ENCODE data around the gene ISL2. TPM values are rescaled to one million over a fixed set of nuclear protein-coding genes. Genes with fewer than 3 reads are reported as not detected.

ISL2 gene
- total and polyA plus RNA-seq, 9 of the 15 experiments (the other 6 are each of a cell fraction or from before 2014, with no cell fraction given), result 0.15 to 23.7 (median 4.0) TPM

- H3K9me3 ChIP-seq (replicated peaks; ENCODE audit: control insufficient read depth, insufficient read depth, low read depth, low read length), result no peaks in the 10 kb centered on the region; the same call in 1 of the 2 replicates
- in situ Hi-C loops (cut with MboI) (no loop called here), intact Hi-C loops (cut with micrococcal nuclease) (no loop called here)
- ChIA-PET POLR2A (interaction anchor here (1.7 to 2.6 kb wide), 2 partner anchors 12 kb away, joined by 9 to 10 read pairs; no protein-coding TSS in a partner anchor), CTCF (ENCODE audit: low intra/inter-chr PET ratio) (no interaction called here)
- no peak overlapping the region for H2AFZ ChIP-seq (ENCODE audit: low read depth, low read length)
- H3K4me1 ChIP-seq (replicated peaks in 1 of 2; ENCODE audit: control insufficient read depth in 2 of 2, insufficient read depth in 2 of 2, low read length in 2 of 2), result peaks cover 0 to 42% of the 10 kb centered on the region in 2 experiments; a peak in 3 of 5 replicates
- no peak for ATAC-seq
- no peaks in the 10 kb centered on the region for H3K9me1 ChIP-seq (ENCODE audit: control insufficient read depth, insufficient read depth, low read length)
- H3K27ac ChIP-seq (ENCODE audit: extremely low read depth, low read depth, low read length), result no peak overlapping the region
- H3K79me2 ChIP-seq (ENCODE audit: control insufficient read depth, insufficient read depth, low read length), result peaks cover 32% of the 10 kb centered on the region
- 0 out of 2 replicates have a peak, but pooled peaks cover 6% of the 10 kb centered on the region for H4K20me1 ChIP-seq (replicated peaks; ENCODE audit: control insufficient read depth, insufficient read depth, low read length)
- FAIRE-seq, result no peak
- no peak overlapping the region for H3K4me2 ChIP-seq (ENCODE audit: insufficient read depth, low read length)
- H3K4me3 ChIP-seq, result no peak overlapping the region
- H3K36me3 ChIP-seq (ENCODE audit: control insufficient read depth, insufficient read depth, low read length), result peaks cover 53% of the 10 kb centered on the region
- no peak overlapping the region for H3K9ac ChIP-seq (ENCODE audit: insufficient read depth in 1 of 2, low read depth in 2 of 2, low read length in 2 of 2)
- 99% methylated on average over 26 of the region's 87 CpGs for WGBS (ENCODE audit: insufficient coverage, low coverage, missing lambda C conversion rate)
- BruUV-seq (replicated peaks), result no TSS peak
- DNase-seq (ENCODE audit: extremely low read depth in 1 of 4, low spot score in 3 of 4), result peak in 1 of 4 experiments; percentile 28
- H3K27me3 ChIP-seq (ENCODE audit: control insufficient read depth in 2 of 2, insufficient read depth in 2 of 2, low read length in 2 of 2), result no peaks in the 10 kb centered on the region
- TF ChIP-seq, protein P1, sequence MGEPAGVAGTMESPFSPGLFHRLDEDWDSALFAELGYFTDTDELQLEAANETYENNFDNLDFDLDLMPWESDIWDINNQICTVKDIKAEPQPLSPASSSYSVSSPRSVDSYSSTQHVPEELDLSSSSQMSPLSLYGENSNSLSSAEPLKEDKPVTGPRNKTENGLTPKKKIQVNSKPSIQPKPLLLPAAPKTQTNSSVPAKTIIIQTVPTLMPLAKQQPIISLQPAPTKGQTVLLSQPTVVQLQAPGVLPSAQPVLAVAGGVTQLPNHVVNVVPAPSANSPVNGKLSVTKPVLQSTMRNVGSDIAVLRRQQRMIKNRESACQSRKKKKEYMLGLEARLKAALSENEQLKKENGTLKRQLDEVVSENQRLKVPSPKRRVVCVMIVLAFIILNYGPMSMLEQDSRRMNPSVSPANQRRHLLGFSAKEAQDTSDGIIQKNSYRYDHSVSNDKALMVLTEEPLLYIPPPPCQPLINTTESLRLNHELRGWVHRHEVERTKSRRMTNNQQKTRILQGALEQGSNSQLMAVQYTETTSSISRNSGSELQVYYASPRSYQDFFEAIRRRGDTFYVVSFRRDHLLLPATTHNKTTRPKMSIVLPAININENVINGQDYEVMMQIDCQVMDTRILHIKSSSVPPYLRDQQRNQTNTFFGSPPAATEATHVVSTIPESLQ (CRISPR knock-in tag; IDR thresholded peaks at IDR 0.05), result no peak
- TF ChIP-seq, protein P2, sequence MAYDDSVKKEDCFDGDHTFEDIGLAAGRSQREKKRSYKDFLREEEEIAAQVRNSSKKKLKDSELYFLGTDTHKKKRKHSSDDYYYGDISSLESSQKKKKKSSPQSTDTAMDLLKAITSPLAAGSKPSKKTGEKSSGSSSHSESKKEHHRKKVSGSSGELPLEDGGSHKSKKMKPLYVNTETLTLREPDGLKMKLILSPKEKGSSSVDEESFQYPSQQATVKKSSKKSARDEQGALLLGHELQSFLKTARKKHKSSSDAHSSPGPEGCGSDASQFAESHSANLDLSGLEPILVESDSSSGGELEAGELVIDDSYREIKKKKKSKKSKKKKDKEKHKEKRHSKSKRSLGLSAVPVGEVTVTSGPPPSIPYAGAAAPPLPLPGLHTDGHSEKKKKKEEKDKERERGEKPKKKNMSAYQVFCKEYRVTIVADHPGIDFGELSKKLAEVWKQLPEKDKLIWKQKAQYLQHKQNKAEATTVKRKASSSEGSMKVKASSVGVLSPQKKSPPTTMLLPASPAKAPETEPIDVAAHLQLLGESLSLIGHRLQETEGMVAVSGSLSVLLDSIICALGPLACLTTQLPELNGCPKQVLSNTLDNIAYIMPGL (CRISPR knock-in tag; IDR thresholded peaks at IDR 0.05), result no peak
- TF ChIP-seq SRF (CRISPR knock-in tag; IDR thresholded peaks at IDR 0.05), result no peak
- TF ChIP-seq EP400 (IDR thresholded peaks at IDR 0.05), result no peak
- peak; percentile 41 for TF ChIP-seq RBFOX2 (IDR thresholded peaks at IDR 0.05; ENCODE audit: low read depth, low read length)
- TF ChIP-seq, protein P3, sequence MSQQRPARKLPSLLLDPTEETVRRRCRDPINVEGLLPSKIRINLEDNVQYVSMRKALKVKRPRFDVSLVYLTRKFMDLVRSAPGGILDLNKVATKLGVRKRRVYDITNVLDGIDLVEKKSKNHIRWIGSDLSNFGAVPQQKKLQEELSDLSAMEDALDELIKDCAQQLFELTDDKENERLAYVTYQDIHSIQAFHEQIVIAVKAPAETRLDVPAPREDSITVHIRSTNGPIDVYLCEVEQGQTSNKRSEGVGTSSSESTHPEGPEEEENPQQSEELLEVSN (IDR thresholded peaks at IDR 0.05; ENCODE audit: borderline replicate concordance in 1 of 2, extremely low read depth in 1 of 2, insufficient read depth in 1 of 2, insufficient read length in 1 of 2, low read depth in 1 of 2, low read length in 1 of 2, poor library complexity in 1 of 2, severe bottlenecking in 1 of 2), result peak in 1 of 2 experiments; percentile 45
- peak; percentile 68 for TF ChIP-seq POLR2G (IDR thresholded peaks at IDR 0.05; ENCODE audit: low read depth, low read length)
- no peak for TF ChIP-seq MCM3 (IDR thresholded peaks at IDR 0.05)
- peak; percentile 77 for TF ChIP-seq ZBTB33 (CRISPR knock-in tag; IDR thresholded peaks at IDR 0.05)
Measured at GRCh38 chr15:76342382-76343201, 6.0 kb downstream of the ISL2 start.
